HG02678 (cell line): ENCODE results near the gene MCTP2.

Experiments used
- ATAC-seq: cut with Tn5 transposase; IDR thresholded peaks from one replicate; pipeline ENCODE4 v1.9.1; 2021; ENCODE audit warnings: mild to moderate bottlenecking, moderate library complexity; ENCODE audit not compliant: unreplicated experiment

Gene MCTP2

DNA sequence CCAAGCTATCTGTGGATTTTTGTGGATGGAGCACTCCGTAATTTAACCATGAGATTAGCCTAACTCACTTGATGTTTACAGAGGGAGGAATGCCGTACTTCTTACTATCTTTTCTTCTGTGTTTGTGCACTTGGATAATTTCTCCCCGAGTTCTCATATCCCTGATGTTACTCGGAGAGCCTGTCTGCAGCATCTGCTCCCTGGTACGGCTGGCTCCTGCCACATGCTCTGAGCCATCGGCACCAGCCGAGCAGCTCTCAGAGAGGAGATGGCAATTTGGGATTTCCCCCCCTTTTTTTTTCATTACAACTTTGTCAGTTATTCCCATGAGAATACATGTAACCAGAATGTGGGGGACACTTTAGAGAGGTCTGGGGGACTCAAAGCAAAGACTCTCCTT lies 155.0 kb downstream of the MCTP2 start:
- ATAC-seq = no peak

DNA sequence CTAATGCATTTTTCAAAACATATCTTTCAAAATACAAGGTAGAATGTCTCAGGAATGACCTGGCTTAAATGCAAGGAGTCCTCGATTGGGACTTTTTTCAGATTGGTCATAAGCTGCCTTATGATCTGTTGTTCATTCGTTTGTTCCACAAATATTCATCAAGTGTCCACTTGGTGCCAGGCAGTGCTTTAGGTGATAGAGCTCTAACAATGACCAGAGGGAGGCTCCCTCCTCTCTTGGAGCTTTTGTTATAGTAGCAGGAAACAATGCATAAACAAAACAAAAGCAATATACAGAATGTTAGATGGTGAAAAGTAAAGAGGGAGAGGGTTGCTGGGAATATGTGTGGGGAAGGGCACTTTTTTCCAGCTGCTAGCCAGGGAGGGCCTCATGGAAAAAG lies 156.1 kb downstream of the MCTP2 start:
- no peak for ATAC-seq

DNA sequence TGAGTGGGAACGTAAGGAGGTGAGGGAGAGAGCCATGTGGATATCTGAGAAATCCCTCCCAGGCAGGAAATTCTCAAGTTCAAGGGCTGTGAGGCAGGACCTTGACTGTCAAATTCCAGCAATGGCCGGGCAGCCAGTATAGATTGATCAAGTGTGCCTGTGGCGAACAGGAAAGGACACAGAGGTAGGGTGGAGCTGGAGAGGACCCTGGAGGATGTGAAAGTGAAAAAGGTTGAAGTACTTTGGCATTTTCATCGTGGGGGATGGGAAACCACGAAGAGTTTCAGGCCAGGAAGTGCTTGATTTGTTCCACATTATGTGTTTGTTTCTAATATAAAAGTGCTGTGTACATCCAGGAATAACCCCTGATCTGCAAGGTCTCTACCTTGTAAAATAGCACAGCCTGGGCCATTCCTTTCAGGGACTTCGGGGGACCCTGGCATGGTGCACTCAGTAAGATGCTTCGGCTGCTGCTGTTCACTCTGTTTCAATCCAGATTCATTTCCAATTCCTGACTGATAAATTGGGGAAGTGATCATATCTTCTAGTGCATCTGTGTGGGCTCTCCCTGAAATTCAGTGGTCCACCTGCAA lies 156.6 kb downstream of the MCTP2 start:
- peak; percentile 42 for ATAC-seq

GRCh38 chr15:94395640-94396039 lies 164.3 kb downstream of the MCTP2 start:
- ATAC-seq = no peak

- no peak for ATAC-seq
Measured at GRCh38 chr15:94397337-94397736, 166.0 kb downstream of the MCTP2 start.

GRCh38 chr15:94398001-94398400 lies 166.6 kb downstream of the MCTP2 start:
- no peak for ATAC-seq

DNA sequence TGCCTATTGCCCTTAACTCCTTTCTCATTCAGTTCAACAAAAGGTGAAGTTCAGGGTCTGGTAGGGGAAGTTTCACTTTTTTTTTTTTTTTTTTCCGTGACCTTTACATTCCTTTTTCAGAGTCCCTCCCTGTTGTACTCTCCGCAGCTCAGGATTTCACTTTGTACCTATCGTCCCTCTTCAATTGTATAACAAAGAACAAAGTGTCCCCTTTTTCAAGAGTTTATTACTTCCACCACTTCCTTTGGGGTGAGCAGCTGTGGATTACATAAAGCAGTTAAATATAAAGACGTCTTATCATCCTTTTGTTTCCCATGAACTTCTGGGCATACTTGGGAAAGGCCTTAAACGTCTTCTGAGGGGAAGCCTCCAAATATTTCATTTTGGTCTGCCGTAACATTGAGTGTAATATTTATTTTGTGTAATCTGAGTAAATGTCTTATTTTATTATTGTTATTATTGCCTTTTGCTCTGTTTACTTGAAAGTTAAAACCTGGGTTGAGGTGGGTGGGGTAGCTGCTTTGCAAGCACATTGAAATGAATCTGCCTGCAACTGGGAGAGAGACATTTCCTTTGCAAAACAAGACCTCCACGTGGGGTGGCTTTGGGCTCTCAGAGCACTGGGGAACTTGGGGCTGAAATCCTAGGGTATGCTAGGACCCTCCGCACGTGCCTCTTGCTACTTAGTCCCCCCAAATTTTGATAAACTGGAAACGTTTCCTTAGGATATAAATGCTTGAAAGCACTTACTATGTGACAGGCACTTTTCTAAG lies 169.4 kb downstream of the MCTP2 start:
- no peak for ATAC-seq

DNA sequence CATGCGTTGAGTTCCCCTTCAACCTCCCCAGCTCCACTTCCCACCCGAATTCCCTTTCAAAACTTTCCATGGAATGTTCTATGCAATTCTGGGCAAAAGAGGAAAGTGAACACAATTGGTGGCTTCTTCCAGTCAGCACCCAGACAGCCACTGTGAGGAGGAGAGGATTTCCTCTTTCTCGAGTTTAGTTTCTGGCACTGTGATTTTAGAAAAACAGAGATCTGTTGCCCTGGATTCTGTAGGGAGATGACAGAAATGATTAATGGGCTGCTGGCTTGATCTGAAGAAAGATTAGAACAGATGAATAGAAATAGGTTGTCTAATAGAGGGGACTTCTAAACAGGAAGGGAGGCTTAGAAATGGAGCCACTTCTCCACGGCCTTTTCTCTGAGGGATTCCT lies 172.0 kb downstream of the MCTP2 start:
- no peak for ATAC-seq

DNA sequence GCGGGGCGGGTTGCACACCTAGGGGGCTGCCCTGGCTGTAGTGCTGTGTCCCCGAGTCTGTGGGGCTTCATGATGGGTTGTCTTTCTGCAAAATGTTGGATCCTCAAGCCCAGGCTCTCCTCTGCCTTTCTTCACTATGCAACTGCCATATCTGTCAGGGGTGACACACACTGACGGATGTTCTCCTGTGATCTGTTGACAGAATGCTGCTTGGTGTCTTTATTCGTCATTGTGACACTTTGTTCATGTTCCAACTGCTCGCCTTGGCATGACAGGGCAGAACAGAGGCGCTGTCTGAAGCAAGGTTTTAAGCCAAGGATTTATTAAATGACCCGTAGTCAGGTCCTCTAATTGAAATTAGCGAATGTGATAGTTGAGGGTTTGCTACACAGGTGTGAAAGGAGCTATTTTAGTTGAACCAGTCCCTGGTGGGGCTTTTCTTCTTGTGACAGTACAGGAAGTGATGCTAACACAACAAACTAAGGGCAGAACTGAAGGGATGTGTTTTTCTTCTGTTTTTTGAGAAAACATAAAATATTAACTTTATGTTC lies 173.4 kb downstream of the MCTP2 start:
- no peak for ATAC-seq

DNA sequence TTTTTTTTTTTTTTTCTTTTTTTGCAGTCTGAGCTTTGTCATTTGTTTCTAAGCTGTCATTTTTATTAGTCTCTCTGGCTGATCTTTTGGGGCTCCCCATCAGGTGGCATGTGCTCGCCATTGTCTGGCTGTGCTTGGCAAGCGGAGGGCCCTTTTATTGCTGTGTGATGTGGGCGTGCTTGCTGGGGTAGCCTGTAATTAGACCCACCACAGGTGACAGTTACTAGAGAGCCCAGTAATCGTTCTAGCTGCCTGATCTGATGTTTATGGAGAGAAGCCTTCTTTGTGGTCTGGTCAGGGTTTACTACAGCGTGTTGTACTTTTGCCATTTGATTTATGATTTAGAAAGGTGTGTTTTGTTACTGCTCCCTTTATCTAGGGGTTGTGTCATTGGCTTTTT lies 179.9 kb downstream of the MCTP2 start:
- ATAC-seq = no peak

GRCh38 chr15:94411846-94412245 lies 180.5 kb downstream of the MCTP2 start:
- no peak for ATAC-seq

DNA sequence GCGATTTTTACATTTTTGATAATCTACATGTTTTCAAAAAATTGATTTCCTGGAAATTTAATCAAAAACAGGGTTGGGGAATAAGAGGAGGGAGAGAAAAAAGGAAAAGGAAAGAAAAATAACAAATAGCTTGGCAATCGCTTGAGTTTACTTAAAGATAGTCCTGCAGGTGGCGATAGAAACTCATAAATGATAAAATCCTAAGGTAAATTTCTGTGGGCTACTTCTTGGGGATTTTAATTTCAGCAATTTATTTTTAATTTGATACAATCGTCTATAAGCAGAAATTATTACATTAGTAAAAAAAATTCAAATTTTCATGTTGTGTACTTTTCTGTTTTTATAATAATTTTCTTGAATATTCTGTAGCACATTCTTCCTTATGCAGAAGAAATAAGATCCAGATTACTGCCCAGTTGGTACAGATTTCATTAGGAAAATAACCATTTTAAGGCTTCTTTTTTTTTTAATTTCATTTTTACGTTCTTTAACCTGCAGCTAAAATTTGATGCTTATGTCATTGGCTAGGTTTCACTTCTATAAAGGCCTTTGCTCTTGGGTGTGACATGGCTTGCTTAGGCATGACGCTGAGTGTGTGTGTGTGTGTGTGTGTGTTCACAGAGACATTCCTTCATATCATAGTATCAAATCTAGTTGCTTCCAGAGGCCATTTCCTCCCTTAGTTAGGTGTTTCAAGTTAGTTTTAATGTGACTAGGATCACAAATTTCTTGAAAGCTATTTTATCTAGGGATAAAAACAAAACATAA lies 181.8 kb downstream of the MCTP2 start:
- ATAC-seq = peak; percentile 71

GRCh38 chr15:94414916-94415315 lies 183.6 kb downstream of the MCTP2 start:
- no peak for ATAC-seq

GRCh38 chr15:94416267-94416666 lies 184.9 kb downstream of the MCTP2 start:
- ATAC-seq = no peak

GRCh38 chr15:94416820-94417219 lies 185.5 kb downstream of the MCTP2 start:
- no peak for ATAC-seq

DNA sequence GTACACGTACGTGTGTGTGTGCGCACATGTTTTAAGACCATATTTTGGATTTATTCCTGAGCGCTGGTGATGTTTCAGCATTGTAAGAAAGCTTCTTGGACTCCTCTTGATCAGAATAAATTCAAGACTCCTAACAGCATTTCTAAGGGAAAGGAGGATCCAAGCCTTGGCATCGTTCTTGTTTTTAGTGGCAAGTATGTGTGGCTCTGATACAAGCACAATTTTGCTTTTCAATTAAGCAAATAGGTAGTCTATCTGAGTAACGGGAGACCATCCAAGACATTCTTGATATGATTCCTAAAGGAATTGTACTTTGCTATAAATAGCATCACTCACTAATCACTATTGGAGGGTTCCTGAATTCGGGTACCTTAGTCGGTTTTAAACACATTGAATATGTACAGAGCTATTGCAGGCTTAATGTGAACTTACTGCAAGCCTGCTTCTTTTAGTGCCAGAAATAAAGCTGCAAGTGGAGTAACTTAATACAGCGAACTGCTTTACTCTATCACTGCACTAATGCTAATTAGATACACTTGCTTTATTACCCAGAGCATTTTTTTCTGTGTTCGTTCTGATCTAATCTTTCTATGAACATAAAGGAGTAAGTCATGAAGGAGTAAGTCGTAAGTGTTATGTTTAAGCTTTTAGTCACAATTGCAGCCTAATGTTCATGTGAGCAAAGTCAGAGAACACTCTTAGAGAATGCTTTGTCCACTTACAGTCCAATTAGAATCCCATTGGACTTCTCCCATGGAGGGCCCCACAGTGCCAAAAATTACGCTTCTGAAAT lies 186.3 kb downstream of the MCTP2 start:
- ATAC-seq = no peak

GRCh38 chr15:94421706-94422105 lies 190.3 kb downstream of the MCTP2 start:
- ATAC-seq = no peak

DNA sequence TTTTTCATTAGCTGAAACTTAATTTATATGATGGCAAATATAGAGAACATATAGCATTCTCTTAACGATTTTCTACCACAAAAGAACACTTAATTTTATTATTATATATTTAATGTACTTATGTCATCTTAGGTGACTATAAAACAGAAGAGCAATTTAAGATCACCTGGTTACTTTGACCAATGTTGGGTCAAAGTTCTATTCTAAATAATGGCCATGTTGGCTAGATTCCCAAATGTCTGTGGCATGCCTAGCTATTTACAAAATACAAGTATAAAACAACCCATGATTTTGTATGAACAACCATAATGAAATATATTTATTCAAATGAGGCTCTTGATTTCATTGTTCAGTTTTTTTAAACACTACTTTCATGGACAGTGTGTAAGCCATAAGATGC lies 200.9 kb downstream of the MCTP2 start:
- no peak for ATAC-seq

GRCh38 chr15:94439158-94439557 lies 207.8 kb downstream of the MCTP2 start:
- no peak for ATAC-seq

- no peak for ATAC-seq
Measured at GRCh38 chr15:94441760-94442159, 210.4 kb downstream of the MCTP2 start.

GRCh38 chr15:94442480-94442879 lies 211.1 kb downstream of the MCTP2 start:
- ATAC-seq = no peak
